NCI-H510A (cell line): ENCODE measurements around the gene BMP15.

Source experiments
- DNase-seq: peaks from one replicate; lab custom pipeline; 2025; lab: John Stamatoyannopoulos, UW

The BMP15 gene

GRCh38 chrX:50910685-50911176, at the start of gene BMP15:
Gene BMP15 (plus strand): TSS chrX:50910735. CDS start chrX:50910784, 49 bp downstream.
- DNase-seq, result no peak

- no peak for DNase-seq
Observed at GRCh38 chrX:50863471-50863870, 47.1 kb upstream of the BMP15 start.

GRCh38 chrX:50865311-50865710, 45.2 kb upstream of the BMP15 start:
- no peak for DNase-seq

GRCh38 chrX:50871922-50872453, 38.5 kb upstream of the BMP15 start:
- DNase-seq, result no peak

- DNase-seq, result no peak
Observed at GRCh38 chrX:50874876-50875275, 35.7 kb upstream of the BMP15 start.

- DNase-seq, result no peak
Observed at GRCh38 chrX:50876551-50876950, 34.0 kb upstream of the BMP15 start.

GRCh38 chrX:50877310-50877709, 33.2 kb upstream of the BMP15 start:
- no peak for DNase-seq

GRCh38 chrX:50881028-50881427, 29.5 kb upstream of the BMP15 start:
- no peak for DNase-seq

GRCh38 chrX:50888884-50889283, 21.7 kb upstream of the BMP15 start:
- no peak for DNase-seq

GRCh38 chrX:50889582-50889981, 21.0 kb upstream of the BMP15 start:
- no peak for DNase-seq

- DNase-seq, result no peak
Observed at GRCh38 chrX:50893047-50893446, 17.5 kb upstream of the BMP15 start.

GRCh38 chrX:50893466-50893865, 17.1 kb upstream of the BMP15 start:
- no peak for DNase-seq

GRCh38 chrX:50905334-50905733, 5.2 kb upstream of the BMP15 start:
- DNase-seq, result no peak

- no peak for DNase-seq
Observed at GRCh38 chrX:50913520-50913919, 3.0 kb downstream of the BMP15 start.

GRCh38 chrX:50920132-50920531, 9.6 kb downstream of the BMP15 start:
- no peak for DNase-seq

- no peak for DNase-seq
Observed at GRCh38 chrX:50927127-50927526, 16.6 kb downstream of the BMP15 start.

GRCh38 chrX:50941638-50942037, 31.1 kb downstream of the BMP15 start:
- DNase-seq, result no peak

- DNase-seq, result no peak
Observed at GRCh38 chrX:50942471-50942870, 31.9 kb downstream of the BMP15 start.

- no peak for DNase-seq
Observed at GRCh38 chrX:50952406-50952805, 41.9 kb downstream of the BMP15 start.

- DNase-seq, result no peak
Observed at GRCh38 chrX:50953832-50954231, 43.3 kb downstream of the BMP15 start.

- no peak for DNase-seq
Observed at GRCh38 chrX:50962156-50962555, 51.6 kb downstream of the BMP15 start.

GRCh38 chrX:50963842-50964241, 53.3 kb downstream of the BMP15 start:
- no peak for DNase-seq
